Peyer's patch (tissue), 4 donors: ENCODE data around the gene TIMM21.

Source experiments
- CTCF ChIP-seq, 6 experiments: fragments of 450-650 bp in 4 of 6; fragments of 200-600 bp in 2 of 6; sonication (generic) in 1 of 6; IDR thresholded peaks; one replicate each; pipeline ENCODE4 v1.5.1; 2017 to 2019; ENCODE audit warnings: antibody characterized with exemption in 6 of 6, mild to moderate bottlenecking in 3 of 6, moderate library complexity in 1 of 6
- POLR2A ChIP-seq, 2 donors: fragments of 450-650 bp; IDR thresholded peaks; one replicate each; pipeline ENCODE4 v1.5.1; 2017; ENCODE audit warnings: antibody characterized with exemption in 2 of 2, mild to moderate bottlenecking in 2 of 2, moderate library complexity in 2 of 2

DNA sequence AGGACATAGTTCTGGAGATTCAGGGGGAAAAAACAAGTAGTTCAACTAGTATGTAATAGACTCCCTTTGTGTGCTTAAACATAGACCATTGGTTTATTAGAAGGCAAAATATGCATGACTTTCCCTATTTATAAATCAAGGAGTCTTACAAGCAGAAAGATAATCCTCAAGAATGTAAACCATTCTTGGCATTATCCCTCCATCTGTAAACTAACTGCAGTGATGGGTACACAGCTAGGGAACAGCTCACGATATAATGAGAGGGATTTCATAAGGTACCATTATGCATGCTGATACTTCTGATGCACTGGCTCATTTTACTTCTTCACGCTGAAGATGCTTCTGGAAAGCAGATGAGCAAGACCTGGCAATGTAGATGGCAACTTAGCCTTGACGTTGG lies 1.6 kb upstream of the TIMM21 start:
- TF ChIP-seq POLR2A (IDR thresholded peaks at IDR 0.05) = no peak
- no peak for TF ChIP-seq CTCF (IDR thresholded peaks at IDR 0.05)
